Measurements from ENCODE around the gene POLR3B. TPM values are rescaled to one million over a fixed set of nuclear protein-coding genes. Genes with fewer than 3 reads are reported as not detected.

POLR3B gene
- polyA plus RNA-seq, 1 donor (not counting 4 experiments of a cell fraction or from before 2014, with no cell fraction given), result 13.9 TPM

DNA sequence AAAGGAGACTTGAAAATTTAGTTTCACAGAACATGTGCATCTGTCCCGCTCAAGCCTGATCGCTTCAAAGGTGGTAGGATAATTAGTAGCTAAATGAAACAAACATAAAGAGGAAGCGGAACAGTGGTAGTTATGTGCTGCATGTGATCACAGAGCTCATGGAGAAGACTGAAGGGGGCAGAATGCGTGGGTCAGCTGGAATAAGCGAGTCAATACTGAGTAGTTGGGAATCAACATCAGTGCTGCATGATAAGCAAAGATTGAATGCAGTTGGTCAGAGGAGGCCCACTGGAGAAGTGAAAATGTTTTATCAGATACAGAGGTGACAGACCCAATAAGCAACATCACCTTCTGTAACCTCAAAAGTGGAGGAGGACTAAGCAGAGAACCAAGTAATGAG is 130.1 kb downstream of the POLR3B start:
- Histone ChIP-seq H3K27me3 (ENCODE audit: control insufficient read depth, extremely low read depth, insufficient read depth, low read length) (no peaks in the 10 kb centered on the region), H3K4me1 (ENCODE audit: control insufficient read depth, extremely low read depth, insufficient read depth, low read length) (no peaks in the 10 kb centered on the region), H3K9me1 (ENCODE audit: control insufficient read depth, extremely low read depth, insufficient read depth, low read length) (no peaks in the 10 kb centered on the region), H3K4me3 (ENCODE audit: control insufficient read depth in 2 of 3, extremely low read depth in 1 of 3, insufficient read depth in 2 of 3, low read depth in 1 of 3, low read length in 3 of 3) (no peak overlapping the region), H3K79me2 (ENCODE audit: control insufficient read depth, insufficient read depth, low read length) (no peaks in the 10 kb centered on the region), H4K20me1 (ENCODE audit: control insufficient read depth, extremely low read depth, insufficient read depth, low read length) (peaks cover 2% of the 10 kb centered on the region), H3K4me2 (ENCODE audit: control insufficient read depth, extremely low read depth, insufficient read depth, low read depth, low read length) (no peak overlapping the region), H3K36me3 (ENCODE audit: control insufficient read depth in 2 of 2, extremely low read depth in 1 of 2, insufficient read depth in 2 of 2, low read length in 2 of 2) (no peaks in the 10 kb centered on the region), H2AFZ (ENCODE audit: control insufficient read depth, low read length) (no peak overlapping the region), H3K9ac (ENCODE audit: control insufficient read depth, extremely low read depth, insufficient read depth, low read length) (no peak overlapping the region), H3K9me3 (ENCODE audit: control insufficient read depth, low read depth, low read length) (no peaks in the 10 kb centered on the region), H3K27ac (ENCODE audit: control insufficient read depth, insufficient read depth, low read length) (no peak overlapping the region)
- no peak for DNase-seq (ENCODE audit: low read depth, low spot score)
- dilution Hi-C loops (cut with MboI; ENCODE audit: extremely low pct_ligation_motif_present, low sequenced_read_pairs), result no loop called here
- TF ChIP-seq EZH2 (IDR thresholded peaks at IDR 0.05; ENCODE audit: low read length), result no peak
- TF ChIP-seq, protein P1, sequence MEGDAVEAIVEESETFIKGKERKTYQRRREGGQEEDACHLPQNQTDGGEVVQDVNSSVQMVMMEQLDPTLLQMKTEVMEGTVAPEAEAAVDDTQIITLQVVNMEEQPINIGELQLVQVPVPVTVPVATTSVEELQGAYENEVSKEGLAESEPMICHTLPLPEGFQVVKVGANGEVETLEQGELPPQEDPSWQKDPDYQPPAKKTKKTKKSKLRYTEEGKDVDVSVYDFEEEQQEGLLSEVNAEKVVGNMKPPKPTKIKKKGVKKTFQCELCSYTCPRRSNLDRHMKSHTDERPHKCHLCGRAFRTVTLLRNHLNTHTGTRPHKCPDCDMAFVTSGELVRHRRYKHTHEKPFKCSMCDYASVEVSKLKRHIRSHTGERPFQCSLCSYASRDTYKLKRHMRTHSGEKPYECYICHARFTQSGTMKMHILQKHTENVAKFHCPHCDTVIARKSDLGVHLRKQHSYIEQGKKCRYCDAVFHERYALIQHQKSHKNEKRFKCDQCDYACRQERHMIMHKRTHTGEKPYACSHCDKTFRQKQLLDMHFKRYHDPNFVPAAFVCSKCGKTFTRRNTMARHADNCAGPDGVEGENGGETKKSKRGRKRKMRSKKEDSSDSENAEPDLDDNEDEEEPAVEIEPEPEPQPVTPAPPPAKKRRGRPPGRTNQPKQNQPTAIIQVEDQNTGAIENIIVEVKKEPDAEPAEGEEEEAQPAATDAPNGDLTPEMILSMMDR (optimal IDR thresholded peaks at IDR 0.05 in 1 of 3, IDR thresholded peaks at IDR 0.05 in 1 of 3, conservative IDR thresholded peaks at IDR 0.05 in 1 of 3; ENCODE audit: extremely low read depth in 1 of 3, insufficient read depth in 2 of 3, low read length in 3 of 3), result no peak
- FAIRE-seq, result no peak

DNA sequence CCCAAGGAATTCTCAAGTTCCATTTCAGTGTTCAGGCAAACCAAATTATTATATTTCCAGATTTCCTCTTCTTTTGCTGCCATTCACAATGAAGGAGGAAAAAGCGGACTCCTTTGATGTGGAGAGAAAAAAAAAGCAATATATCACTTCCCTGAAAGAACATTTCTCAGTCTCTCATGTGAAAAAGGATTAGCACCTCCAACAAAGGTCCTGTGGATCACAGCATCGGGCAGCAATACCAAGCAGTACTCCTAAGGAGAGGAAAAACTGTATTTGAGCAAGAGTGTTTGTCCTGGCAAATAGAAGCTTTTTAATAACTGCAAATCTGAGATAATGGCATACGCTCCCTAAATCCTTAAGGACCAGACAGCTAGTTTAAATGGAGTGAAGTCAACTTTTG is 131.3 kb downstream of the POLR3B start:
- no peak for FAIRE-seq

More for the DNA sequence above, 131.3 kb downstream of the POLR3B start:
- no peak overlapping the region for H3K4me3 ChIP-seq (ENCODE audit: control insufficient read depth in 2 of 3, extremely low read depth in 1 of 3, insufficient read depth in 2 of 3, low read depth in 1 of 3, low read length in 3 of 3)
- no peak overlapping the region for H3K4me2 ChIP-seq (ENCODE audit: control insufficient read depth, extremely low read depth, insufficient read depth, low read depth, low read length)
- H3K9me3 ChIP-seq (ENCODE audit: control insufficient read depth, low read depth, low read length), result no peaks in the 10 kb centered on the region
- H2AFZ ChIP-seq (ENCODE audit: control insufficient read depth, low read length), result no peak overlapping the region
- no peak overlapping the region for H3K27ac ChIP-seq (ENCODE audit: control insufficient read depth, insufficient read depth, low read length)
- no peak for TF ChIP-seq EZH2 (IDR thresholded peaks at IDR 0.05; ENCODE audit: low read length)
- TF ChIP-seq, protein P1 (optimal IDR thresholded peaks at IDR 0.05 in 1 of 3, IDR thresholded peaks at IDR 0.05 in 1 of 3, conservative IDR thresholded peaks at IDR 0.05 in 1 of 3; ENCODE audit: extremely low read depth in 1 of 3, insufficient read depth in 2 of 3, low read length in 3 of 3), result no peak
- H3K9me1 ChIP-seq (ENCODE audit: control insufficient read depth, extremely low read depth, insufficient read depth, low read length), result no peaks in the 10 kb centered on the region
- H3K36me3 ChIP-seq (ENCODE audit: control insufficient read depth in 2 of 2, extremely low read depth in 1 of 2, insufficient read depth in 2 of 2, low read length in 2 of 2), result no peaks in the 10 kb centered on the region
- peaks cover 2% of the 10 kb centered on the region for H4K20me1 ChIP-seq (ENCODE audit: control insufficient read depth, extremely low read depth, insufficient read depth, low read length)
- no peaks in the 10 kb centered on the region for H3K27me3 ChIP-seq (ENCODE audit: control insufficient read depth, extremely low read depth, insufficient read depth, low read length)
- no peaks in the 10 kb centered on the region for H3K4me1 ChIP-seq (ENCODE audit: control insufficient read depth, extremely low read depth, insufficient read depth, low read length)
- dilution Hi-C loops (cut with MboI; ENCODE audit: extremely low pct_ligation_motif_present, low sequenced_read_pairs), result no loop called here
- H3K79me2 ChIP-seq (ENCODE audit: control insufficient read depth, insufficient read depth, low read length), result no peaks in the 10 kb centered on the region
- no peak overlapping the region for H3K9ac ChIP-seq (ENCODE audit: control insufficient read depth, extremely low read depth, insufficient read depth, low read length)
- DNase-seq (ENCODE audit: low read depth, low spot score), result no peak

Measured in keratinocyte (primary cell).